Right ventricle myocardium inferior (tissue), 1 donor: ENCODE results near the gene JMJD4. TPM values are rescaled to one million over a fixed set of nuclear protein-coding genes. Genes with fewer than 3 reads are reported as not detected.
"Not testable (repeated sequence)": the region's sequence is repeated elsewhere in the genome, so short reads cannot be mapped to it uniquely, and the experiment has no call there.

ENCODE experiments used
- ATAC-seq: fragments of 200-7000 bp; cut with Tn5 transposase; one replicate; pipeline ENCODE4 v1.9.1; 2020; ENCODE audit warnings: mild to moderate bottlenecking, moderate library complexity
- DNase-seq: peaks from one replicate; pipeline ENCODE4 v3.0.0; 2021; ENCODE audit errors: missing footprints
- intact Hi-C: fragments of 100-400 bp; cut with DNase I; formaldehyde crosslinking; loops from one replicate; pipeline ENCODE4 v1.11.0; 2022
- total RNA-seq: library from RNA; stranded (reverse); fragmentation: NEBNext Ultra II Directional; extraction: Animal tissue kit (Norgen Biotek cat#: 25700); gene quantifications from one replicate; pipeline ENCODE4 v1.2.1, GENCODE V29; 2021
- donor health status: DM: no; HTN: yes; CAD: no; lungs with severe emphysema.

Gene JMJD4
- total RNA-seq, 1 donor from 2014 or later: 7.1 TPM

DNA sequence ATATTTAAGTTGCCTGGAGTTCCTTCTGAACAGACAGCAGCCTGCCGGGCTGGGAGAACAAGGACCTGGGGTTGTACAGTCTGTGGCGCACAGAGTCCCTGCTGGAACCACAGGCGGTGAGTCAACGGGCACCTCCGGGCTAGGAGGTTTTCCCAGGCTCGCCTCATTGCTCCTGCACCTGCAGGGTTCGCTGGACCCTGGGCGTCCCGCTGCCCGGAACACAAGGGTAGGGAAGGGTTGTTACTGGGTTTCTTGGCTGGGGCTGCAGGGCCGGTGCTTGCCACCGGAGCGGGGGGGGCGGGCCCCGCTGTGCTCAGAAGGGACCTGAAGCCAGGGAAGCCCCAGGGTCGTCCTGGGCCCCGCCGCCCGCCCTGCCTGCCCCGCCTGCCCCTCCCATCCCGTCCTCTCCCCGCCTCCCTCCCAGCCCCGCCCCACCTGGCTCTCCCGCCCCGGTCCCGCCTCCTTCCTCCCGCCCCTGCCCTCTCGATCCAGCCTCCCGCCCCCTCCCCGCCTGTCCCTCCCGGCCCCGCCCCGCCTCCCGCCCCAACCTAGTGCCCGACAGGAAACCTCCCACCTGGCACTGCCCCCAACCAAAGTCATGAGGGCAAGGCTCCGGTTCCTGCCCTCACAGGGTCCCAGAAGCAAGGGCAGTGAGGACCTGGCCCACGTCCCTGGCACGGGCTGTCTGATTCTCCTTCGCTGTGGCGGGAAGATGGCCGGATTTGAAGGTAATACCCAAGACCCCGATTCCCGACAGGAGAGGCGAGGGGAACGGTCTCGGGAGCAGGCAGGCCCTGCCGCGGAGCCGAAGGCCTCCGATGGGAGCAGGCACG, 6.8 kb downstream of the JMJD4 start:
- intact Hi-C loops: loop anchor here (5.0 kb wide), 1 partner anchor 241 kb away; no protein-coding TSS in a partner anchor
- ATAC-seq: peak; percentile 69
- peak; percentile 84 for DNase-seq

DNA sequence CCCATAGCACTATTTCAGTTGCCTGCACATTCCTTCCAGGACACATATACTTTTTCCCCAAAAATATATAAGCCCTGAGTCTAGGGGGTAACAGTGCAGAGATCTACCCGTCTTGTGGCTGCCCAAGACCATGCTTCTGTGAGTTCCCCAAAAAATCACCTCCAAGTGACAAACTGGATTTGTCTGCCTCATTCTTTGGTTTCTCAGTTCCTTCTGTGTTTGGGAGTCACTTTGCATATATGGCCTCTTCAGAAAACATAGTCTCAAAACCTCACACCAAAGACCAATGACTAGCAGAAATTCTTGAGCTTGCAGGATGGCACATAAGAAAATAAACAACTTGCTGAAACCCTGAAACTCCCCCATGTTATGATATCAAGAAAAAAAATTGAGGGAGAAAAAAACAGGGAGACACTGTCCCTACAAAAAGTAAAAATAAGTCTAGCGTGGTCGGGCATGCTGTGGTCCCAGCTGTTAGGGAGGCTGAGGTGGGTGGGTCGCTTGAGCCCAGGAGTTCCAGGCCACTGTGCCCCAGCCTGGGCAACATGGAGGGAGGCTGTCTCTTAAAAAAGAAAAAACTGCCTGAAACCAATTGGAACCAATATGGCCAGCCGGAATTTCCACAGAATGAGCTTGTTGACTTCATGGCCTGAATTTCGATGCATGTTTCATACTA, 8.0 kb downstream of the JMJD4 start:
- ATAC-seq (no peak), DNase-seq (no peak)
- intact Hi-C loops: loop anchor here (5.0 kb wide), 1 partner anchor 240 kb away; no protein-coding TSS in a partner anchor

DNA sequence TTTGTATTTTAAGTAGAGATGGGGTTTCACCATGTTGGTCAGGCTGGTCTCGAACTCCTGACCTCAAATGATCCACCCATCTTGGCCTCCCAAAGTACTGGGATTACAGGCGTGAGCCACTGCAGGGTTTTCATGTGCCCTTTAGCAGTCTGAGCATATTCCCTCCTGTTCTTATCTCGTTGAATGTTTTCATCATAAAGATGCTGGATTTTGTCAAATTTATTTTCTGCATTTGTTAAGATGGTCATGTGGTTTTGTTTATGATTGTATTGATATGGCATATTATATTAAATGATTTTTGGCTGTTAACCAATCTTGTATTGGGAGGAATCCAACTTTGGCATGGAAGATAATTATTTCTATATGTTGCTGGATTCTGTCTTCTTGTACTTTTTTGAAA, 8.8 kb downstream of the JMJD4 start:
- no peak for DNase-seq
- ATAC-seq: no peak
- intact Hi-C loops: loop anchor here (5.0 kb wide), 1 partner anchor 239 kb away; no protein-coding TSS in a partner anchor

DNA sequence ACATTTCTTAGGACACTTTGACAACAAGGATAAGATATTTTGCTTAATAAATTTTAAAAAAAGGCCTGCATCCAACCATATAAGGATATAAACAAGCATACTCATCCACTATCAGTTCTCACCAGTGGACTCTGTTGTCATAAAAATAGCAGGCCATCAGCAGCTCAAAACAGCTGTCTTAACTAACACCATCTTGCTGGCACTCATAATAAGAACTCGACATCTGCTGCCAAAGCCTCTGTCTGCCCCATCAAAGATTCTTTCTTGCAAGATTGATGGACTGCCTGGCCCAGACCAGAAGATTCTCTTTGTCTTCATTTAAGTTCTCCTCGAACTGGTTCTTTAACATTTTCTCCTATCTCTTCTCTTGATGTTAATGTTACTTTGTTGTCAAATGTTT, 10.1 kb downstream of the JMJD4 start:
- intact Hi-C loops: loop anchor here (5.0 kb wide), 1 partner anchor 238 kb away; no protein-coding TSS in a partner anchor
- DNase-seq (no peak), ATAC-seq (no peak)

DNA sequence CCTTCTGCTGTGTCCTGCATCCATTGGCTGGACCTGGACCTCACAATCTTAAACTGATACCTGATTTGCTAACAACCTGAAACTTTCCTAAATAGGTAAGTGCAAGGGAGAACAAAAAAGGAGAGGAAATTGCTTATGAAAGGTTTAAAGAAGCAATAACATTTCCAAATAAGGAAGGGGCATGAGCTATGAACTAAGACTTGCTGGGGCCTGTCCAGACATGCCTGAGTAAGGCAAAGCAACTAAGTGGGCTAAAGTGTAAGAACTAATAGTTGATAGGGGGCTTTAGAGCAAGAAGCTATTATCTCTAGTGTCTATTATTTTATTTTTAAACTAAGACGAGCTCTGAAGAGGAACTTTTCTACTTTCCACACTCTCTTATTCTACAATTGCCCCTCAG, 11.6 kb downstream of the JMJD4 start:
- intact Hi-C loops: no loop called here
- no peak for DNase-seq
- ATAC-seq: no peak

DNA sequence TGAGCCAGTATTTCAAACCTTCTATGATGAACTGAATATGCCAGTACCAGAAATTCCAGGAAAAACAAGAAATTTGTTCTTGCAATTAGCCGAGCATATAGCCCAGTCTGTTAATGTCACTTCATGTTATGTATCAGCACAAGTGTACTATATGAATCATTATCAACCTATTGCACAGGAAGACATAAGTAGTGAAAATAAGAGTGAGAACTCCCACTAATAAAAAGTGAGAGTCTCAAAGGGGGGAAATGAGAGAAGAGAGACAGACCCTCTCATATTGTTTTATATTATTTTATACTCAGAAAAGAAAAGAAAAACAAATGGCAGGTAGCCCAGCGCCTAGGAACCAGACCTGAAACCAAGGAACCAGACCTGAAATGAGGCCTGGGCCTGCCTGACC, 16.2 kb downstream of the JMJD4 start:
- DNase-seq: no peak
- intact Hi-C loops: no loop called here

DNA sequence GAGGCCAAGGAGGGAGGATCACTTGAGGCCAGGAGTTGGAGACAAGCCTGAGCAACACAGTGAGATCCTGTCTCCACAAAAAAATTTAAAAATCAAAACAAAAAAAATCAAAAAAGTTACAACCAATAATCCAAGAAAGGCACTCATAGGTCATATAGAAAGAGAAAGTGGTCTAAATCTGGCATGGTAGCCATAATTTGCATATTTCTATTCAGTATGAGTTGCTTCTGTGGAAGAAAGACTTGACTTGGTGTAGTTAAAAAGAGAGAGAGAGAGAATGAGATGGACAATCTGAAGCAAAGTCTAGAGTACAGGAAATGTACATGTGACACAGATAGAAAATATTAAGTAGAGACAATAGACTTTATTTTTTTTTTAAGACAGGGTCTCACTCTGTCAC, 22.5 kb downstream of the JMJD4 start:
- no peak for ATAC-seq
- intact Hi-C loops: no loop called here

More for the DNA sequence above, 16.2 kb downstream of the JMJD4 start:
- no peak for ATAC-seq

DNA sequence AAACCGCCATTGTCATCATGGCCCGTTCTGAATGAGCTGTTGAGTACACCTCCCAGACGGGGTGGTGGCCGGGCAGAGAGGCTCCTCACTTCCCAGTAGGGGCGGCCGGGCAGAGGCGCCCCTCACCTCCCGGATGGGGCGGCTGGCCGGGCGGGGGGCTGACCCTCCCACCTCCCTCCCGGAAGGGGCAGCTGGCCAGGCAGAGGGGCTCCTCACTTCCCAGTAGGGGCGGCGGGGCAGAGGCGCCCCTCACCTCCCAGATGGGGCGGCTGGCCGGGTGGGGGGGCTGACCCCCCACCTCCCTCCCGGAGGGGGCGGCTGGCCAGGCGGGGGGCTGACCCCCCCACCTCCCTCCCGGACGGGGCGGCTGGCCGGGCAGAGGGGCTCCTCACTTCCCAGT, 24.6 kb downstream of the JMJD4 start:
- ATAC-seq, intact Hi-C loops, DNase-seq: not testable (repeated sequence)

More for the DNA sequence above, 22.5 kb downstream of the JMJD4 start:
- no peak for DNase-seq

DNA sequence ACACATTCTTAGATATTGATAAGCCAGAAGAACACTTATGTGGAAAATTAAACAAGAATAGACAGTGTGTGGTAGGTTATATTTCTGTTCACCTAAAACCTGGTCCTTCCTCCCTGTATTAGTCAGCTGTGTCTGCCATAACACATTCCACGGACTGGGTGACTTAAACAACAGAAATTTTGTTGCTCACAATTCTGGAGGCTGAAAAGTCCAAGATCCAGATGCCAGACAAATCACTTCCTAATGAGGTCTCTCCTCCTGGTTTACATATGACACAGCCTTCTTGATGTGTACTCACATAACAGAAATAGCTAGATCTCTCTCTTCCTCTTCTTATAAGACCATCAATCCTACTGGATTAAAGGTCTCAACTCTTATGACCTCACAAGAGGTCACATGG, 25.7 kb downstream of the JMJD4 start:
- intact Hi-C loops: no loop called here

DNA sequence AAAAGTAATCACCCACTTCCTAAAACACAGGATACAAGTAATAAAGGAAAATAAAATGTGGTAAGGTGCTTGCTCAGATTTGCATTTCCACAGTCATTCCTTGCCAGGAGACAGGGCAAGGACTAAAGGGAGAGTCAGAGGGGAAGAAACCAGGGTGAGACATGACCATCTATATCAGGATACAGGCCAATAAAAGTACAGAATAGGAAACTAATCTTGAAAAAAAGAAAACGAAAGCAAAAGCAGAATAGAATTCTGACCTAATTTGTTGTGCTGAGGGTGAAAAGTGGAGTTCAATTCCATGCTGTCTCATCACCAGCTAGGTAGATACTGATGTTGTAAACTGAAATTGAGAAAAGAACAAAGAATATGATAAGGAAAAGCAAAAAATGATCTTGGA, 27.3 kb downstream of the JMJD4 start:
- intact Hi-C loops: no loop called here
- no peak for DNase-seq
- no peak for ATAC-seq

More for the DNA sequence above, 25.7 kb downstream of the JMJD4 start:
- ATAC-seq (no peak), DNase-seq (no peak)

DNA sequence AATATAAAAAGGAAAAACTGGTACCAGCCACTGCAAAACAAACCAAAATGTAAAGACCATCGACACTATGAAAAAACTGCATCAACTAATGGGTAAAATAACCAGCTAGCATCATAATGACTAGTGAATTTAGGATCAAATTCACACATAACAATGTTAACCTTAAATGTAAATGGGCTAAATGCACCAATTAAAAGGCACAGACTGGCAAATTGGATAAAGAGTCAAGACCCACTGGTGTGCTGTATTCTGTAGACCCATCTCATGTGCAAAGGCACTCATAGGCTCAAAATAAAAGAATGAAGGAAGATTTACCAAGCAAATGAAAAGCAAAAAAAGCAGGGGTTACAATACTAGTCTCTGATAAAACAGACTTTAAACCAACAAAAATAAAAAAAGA, 33.5 kb downstream of the JMJD4 start:
- intact Hi-C loops, DNase-seq, ATAC-seq: not testable (repeated sequence)

DNA sequence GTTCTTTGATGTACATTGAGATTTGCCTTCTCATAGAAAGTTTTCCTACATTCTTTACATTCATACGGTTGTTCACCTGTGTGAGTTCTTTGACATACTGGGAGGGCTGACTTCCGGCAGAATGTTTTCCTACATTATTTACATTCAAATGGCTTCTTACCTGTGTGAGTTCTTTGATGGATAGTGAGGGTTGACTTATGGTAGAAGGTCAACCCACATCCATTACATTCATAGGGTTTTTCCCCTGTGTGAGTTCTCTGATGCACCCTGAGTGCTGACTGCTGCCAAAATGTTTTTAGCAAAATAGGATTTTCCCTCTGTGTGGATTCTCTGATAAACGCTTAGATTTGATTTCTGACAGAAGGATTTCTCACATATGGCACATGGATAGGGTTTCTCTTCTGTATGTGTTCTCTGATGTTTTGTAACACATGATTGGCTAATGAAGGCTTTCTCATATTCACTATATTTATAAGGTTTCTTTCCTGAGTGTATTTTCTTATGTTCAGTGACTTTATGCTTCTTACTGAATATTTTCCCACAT, 37.7 kb downstream of the JMJD4 start:
- intact Hi-C loops: no loop called here
- ATAC-seq (no peak), DNase-seq (no peak)

DNA sequence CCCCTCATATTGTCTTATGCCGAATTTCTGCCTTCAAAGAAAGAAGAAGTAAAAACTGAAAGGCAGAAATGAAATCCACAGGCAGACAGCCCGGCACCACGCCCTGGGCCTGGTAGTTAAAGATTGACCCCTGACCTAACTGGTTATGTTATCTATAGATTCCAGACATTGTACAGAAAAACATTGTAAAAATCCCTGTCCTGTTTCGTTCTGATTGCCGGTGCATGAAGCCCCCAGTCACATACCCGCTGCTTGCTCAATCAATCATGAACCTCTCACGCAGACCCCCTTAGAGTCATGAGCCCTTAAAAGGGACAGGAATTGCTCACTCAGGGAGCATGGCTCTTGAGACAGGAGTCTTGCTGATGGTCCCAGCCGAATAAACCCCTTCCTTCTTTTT, 49.3 kb downstream of the JMJD4 start:
- DNase-seq (no peak), ATAC-seq (no peak)
- intact Hi-C loops: no loop called here

Other genes starting within 250 kb of the JMJD4 start
- 3.0 TPM for gene ZNF678, start 171.7 kb downstream of the JMJD4 start, total RNA-seq
- 30.1 TPM for gene SNAP47, start 133 bp upstream of the JMJD4 start, total RNA-seq
- gene PRSS38, start 80.4 kb upstream of the JMJD4 start, total RNA-seq: not detected
- 0.73 TPM for gene WNT9A, start 212.6 kb upstream of the JMJD4 start, total RNA-seq